GM18517 (cell line): Measurements from ENCODE around the gene GPRC5D.
A peak's percentile ranks its signal among the peaks of the same experiment; 100 is the strongest.

Experiments used
- ATAC-seq: cut with Tn5 transposase; IDR thresholded peaks from one replicate; pipeline ENCODE4 v1.9.1; 2021; ENCODE audit warnings: mild to moderate bottlenecking, moderate library complexity; ENCODE audit not compliant: unreplicated experiment

GPRC5D gene

DNA sequence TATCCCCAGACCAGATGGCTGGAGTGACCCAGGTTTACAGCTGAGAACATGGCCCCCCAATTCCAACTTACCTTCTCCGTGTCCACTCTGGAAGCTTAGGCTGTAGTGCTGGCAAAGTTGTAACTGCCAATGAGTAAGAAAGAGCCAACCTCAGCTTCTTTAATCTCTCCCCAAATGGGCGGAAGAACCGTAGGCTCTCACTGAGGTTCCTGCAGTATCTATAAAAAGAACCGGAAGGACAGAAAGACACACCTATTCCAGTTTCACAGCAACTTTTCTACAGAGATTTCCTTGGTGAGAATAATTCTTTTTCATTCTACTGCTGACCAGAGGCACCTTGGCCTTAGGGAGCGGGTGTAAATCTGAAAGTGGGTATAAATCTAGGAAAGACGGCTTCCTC is at the start of gene GPRC5D:
GPRC5D (minus strand) TSS at position 135 of the 400 bp plus-strand sequence. CDS start 1,786 bp downstream, outside the sequence.
- ATAC-seq, result no peak

DNA sequence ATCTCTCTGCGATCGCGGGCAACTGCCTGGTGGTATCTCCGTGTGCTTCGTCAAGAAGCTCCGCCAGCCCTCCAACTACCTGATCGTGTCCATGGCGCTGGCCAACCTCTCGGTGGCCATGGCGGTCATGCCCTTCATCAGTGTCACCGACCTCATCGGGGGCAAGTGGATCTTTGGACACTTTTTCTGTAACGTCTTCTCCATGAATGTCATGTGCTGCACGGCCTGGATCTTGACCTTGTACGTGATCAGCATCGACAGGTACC is 49.7 kb upstream of the GPRC5D start:
- no peak for ATAC-seq

DNA sequence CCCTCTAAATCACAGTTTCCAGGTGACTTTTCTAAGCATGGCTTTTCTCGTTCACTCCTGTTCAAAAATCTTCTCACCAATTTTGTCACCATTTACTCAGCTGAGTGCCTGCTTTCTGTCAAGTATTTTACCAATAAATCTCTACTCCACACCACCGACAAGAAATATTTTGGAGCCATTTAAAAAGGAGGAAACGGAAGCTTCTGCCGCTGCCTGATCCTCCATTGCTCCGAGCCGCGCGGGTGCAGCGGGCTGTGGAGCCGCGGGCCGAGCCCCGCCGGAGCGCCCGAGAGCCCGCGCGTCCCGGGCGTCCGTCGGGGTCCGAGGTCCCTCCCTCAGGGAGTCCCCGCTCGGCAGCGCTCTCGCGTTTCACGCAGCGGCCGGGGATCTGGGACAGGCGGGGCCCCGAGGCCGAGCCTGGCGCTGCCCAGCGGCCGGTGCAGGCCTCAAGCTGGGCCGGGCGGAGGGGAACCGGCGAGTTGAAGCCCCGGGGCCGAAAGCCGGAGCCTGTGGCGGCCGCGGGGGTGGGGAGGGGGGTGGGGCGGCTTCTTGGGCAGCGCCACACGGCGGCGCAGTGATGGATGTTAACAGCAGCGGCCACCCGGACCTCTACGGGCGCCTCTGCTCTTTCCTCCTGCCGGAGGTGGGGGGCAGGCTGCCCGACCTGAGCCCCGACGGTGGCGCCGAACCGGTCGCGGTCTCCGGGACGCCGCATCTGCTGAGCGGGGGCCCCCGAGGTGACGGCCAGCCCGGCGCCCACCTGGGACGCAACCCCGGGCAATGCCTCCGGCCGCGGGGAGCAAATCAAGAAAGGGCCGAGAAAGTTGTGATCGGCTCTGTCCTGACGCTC is 49.2 kb upstream of the GPRC5D start:
- ATAC-seq, result peak; percentile 24

DNA sequence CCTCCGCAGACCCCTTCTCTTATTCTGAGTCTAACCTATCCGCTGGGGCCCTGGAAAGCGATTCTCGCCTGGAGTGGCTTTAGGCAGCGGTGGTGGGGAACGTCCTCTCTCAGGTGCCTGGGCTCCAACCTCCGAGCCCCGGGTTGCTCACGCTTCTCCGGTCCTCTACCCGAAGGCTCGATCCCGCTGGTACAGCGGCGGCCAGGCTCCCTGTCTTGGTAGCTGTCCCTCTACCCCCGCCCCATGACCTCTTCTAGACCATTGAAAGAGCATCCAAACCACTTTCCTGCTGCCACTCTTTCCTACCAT is 48.6 kb upstream of the GPRC5D start:
- ATAC-seq, result peak; percentile 42

DNA sequence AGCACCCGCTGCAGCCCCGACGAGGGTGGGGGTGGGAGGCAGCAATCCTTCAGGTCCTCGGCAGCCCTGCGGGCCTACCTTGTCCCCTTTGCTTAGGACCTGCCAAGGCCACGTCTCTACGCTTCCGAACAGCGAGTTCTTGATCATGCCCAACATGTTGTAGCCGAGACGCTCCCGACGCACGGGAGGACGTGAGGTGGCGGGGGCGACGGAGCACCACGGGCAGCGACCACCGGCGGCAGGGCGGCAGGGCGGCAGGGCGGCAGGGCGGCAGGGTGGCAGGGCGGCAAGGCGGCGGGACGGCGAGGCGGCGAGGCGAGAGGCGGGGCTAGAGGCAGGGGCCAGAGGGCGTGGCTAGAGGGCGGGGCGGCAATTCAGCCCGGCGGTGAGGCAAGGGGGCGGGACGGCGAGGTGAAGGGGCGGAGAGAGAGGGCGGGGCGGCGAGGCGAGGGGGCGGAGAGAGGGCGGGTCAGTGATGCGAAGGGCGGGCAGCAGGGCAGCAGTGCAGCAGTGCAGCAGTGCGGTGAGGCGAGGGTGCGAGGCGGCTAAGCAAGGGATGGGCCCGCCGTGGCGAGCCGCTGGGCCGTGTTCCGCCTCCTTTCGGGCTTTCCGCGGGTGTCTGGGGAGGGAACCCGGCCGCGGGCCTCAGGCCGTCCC is 48.1 kb upstream of the GPRC5D start, which contains the start of gene HEBP1:
HEBP1 (minus strand) TSS at position 307 of the 657 bp plus-strand sequence; CDS start at position 156, 151 bp downstream.
- peak; percentile 65 for ATAC-seq

DNA sequence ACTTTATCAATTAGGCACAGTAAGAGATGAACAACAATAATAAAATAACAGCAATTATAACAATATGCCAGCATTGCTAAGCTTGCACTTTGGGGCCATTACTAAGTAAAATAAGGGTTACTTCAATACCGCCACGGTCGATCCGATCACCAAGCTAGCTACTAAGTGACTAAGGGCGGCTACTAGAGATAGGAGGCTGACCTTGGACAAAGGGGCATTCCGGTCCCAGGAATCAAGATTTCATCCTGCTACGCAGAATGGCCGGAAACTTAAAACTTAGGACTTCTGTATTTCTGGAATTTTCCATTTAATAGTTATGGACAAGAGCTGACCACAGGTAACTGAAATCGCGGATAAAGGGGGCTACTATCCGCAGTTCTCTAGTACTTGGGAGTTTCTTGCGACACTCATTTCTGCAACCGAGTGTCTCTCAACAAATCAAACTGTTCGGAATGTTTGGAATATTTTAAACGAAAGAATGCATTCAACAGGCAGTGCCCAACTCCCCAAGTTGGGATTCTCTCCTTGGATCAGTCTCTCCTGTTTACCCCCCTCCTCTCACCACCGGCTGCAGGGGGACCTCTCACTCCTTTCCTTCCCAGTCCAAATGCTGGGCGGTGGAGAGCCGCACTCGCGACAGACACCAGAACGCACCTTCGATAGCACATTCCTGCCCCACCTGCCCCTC is 47.4 kb upstream of the GPRC5D start:
- ATAC-seq, result no peak

DNA sequence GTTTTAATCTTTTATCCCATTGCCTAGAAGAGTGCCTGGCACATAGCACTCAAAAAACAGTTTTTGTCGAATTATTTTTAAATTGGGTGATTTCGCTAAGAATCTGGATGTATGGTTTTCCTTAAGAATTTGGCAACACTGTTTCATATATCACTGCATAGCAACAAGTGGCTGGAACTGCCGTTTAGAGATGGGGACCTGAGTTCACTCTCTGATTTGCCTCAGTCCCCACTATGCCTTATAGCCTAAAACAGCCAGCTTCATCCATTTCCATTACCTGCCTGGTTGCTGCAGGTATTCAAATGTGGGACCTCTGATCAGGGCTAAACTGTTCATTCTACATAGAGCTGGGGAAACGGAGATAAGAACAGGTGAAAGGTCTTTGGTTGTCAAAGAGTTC is 46.3 kb upstream of the GPRC5D start:
- ATAC-seq, result no peak

DNA sequence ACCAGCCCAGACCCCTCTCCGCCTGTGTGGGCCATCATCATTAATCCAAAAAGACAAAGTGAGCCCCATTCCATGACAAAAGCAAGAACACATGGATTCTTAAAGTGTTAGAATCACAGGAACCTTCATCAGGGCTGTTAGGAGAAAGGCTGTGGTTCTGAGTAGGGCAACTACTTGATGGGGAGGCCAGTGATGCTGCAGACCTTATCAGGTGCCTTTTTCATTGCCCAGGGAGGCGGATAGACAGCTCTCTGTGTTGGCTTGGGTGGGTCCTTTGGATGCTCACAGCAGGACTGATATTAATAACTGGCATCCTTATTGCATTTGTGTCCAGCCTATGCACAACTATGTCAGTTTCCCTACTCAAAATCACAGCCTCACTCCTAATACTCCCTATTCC is 45.8 kb upstream of the GPRC5D start:
- ATAC-seq, result no peak

DNA sequence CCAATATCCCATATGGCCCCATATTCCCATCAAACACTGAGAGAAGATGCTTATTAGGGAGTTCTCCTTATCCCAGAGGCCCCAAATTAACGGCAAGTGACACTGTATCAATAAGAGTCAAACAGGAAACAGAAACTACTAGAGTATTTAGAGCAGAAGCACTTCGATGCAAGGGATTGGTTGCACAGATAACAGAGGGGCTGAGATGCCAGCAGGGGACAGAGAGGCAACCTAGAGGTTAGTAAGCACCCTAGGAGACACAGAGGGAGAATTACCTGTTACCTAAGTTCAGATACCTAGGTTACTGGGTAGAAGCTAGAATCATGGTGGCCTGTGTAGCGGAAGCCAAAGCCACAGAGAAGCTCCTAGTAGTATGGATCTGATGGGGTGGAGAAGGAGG is 45.2 kb upstream of the GPRC5D start:
- ATAC-seq, result no peak

DNA sequence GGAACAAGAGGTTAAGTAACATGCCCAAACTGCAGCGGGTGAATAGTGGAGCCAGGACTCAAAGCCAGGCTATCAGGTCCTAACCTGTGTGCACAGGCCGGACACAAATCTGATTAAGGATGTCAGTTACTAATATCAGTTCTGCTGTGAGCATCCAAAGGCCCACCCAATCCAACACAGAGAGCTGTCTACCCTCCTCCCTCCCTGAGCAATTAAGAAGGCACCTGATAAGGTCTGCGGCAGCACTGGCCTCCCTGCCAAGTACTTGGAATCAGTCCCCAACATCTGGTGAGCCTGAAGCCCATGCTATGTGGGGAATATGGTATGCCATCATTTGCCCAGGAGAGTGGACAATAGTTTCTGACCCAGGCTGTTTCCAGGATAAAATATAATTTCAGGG is 44.2 kb upstream of the GPRC5D start:
- no peak for ATAC-seq

DNA sequence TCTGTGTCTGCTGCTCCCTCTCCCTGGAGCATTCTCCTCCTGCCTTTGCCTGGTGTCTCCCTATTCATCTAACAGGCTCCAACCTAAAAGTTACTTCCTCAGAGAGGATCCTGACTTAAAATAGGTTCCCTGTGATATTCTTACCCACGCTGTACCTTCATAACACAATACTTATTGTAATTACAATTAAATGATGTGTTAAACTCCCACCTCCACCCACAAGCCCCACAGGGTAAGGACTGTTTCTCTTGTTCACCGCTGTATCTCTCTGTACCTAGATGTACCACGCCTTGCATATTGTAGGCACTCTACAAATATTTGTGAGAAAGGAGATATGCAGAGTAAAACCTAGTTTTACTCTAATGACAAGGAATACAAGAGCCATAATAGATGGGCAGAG is 43.1 kb upstream of the GPRC5D start:
- ATAC-seq, result no peak

DNA sequence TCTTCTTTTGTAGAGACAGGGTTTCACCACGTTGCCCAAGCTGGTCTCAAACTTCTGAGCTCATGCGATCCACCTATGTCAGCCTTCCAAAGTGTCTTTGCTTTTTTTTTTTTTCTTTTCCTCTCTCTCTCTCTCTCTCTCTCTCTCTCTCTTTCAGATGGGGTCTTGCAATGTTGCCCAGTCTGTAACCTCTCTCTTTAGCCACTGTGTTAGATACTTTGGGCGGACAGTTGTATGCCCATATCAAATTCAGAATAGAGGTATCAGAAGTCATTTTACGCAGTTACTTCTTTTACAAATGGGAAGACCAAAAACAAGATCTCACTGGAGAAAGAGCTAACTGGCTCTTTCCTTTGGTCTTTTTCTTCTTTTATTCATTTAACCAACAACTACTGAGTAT is 41.4 kb upstream of the GPRC5D start:
- ATAC-seq, result no peak

DNA sequence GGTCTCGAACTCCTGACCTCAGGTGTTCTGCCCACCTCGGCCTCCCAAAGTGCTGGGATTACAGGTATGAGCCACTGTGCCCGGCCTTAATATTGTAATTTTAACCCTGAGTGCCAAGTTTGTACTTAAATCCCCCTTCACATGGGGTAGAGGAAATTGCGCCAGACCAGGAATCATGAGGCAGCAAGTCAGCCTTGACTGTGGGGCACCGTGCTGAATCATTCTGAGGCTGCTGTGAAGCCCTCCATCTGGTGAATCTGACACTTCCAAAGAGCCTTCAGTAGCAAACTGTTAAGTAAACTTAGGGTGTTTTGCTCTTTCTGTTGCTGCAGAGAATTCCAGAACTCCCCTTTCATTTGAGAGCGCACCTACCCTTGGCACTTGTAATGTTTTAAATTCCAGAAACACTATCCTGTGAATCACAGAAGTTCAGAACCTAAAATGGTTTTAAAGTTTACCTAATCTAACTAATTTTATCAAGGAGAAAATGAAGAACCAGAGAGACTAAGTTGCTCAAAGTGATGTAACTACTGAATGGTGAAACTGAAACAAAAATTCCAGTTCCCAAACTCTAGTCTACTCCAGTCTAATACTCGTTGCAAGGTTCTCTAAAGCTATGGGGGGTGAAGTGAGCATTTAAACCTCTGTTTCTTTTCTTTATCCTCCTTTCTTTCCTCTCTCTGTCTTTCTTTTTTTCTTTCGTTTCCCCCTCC is 40.6 kb upstream of the GPRC5D start:
- ATAC-seq, result no peak

DNA sequence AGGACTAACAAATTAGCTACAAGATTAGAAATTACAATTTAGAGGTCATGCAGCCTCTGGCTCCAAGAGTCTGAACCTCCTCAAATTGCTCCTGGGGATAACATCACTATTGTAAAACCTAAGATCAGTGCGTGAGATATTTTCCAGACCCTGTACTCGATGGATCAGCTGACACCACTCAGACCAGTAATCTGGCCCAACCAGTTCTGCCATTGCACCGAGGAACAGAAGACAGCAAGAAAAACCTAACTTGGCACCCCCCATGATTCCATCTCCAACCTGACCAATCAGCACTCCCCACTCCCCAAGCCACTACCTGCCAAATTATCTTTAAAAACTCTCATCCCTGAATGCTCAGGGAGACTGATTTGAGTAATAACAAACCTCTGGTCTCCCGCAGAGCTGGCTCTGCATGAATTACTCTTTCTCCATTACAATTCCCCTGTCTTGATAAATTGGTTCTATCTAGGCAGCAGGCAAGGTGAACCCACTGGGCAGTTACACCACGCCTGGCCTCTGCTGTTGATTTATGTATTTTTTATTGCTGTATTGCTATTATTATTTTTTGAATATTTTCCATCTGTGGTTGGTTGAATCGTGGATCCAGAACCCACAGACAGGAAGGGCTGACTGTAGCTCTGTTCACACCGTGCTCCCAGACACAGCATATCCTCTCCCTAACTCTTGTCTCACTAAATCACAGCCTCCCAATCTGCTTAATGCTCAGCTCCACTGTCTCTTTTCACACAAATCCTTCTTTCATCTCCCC is 38.9 kb upstream of the GPRC5D start:
- no peak for ATAC-seq

DNA sequence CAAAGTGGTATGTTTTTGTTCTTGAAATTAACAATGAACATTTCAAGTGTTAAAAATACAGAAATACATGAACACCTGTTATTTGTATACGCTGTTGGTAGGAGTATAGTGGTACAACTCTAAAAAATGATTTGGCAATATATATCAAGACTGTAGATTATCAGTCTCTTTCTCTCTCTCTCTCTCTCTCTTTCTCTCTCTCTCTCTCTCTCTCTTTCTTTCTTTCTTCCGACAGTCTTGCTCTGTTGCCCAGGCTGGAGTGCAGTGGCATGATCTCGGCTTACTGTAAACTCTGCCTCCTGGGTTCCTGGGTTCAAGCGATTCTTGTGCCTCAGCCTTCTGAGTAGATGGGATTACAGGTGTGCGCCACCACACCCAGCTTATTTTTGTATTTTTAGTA is 35.5 kb upstream of the GPRC5D start:
- ATAC-seq, result no peak

DNA sequence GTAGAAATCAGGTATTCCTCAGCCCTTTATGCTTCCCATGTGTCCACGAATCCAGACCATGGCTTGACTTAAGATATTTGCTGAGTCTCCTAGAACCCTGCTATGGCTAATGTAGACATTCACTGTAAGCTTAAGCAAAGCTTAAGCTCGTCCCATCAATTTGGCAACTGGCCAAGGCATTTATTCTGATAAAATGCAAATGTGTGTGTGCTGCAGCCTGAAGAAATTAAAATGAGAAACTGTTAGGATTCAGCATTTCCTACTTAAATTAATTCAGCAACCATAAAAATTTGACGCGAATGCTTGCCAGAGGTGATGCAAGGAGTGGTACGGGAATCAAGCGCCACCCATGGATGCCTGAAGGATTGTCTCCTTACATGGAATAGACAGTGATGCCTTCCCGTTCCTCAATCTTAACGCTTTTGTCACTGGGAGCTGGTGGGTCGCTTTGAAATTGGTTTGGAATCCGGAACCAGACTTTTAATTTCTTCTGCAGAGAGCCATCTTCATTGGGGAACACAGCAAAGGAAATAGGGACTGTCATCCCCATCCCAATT is 34.9 kb upstream of the GPRC5D start:
- ATAC-seq, result no peak

DNA sequence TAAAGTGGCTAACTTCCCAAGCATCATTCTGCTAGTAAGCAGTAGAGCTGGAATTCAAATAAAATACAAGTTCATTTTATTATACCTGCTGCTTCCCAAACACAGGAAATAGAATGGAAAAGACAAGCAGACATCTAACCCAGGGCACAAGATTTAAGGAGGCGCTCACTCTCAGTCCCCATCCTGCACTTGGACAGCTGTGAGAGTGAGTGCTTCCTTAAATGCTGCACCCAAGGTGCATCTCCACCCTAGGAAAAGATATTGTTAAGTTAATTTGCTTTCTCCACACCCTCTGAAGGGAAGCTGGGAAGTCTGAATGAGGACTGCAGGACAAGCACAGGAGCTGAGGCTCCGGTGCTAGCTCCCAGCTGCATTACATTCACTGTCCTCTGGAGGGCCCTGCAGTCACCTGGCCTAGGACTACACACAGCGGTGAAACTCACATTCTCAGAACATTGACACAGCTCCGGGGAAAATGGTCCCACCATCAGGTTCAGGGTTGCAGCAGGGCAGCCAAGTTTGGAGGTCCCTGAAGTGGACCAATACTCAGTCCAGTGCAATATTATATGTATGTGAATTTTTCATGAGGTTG is 33.9 kb upstream of the GPRC5D start:
- ATAC-seq, result no peak

DNA sequence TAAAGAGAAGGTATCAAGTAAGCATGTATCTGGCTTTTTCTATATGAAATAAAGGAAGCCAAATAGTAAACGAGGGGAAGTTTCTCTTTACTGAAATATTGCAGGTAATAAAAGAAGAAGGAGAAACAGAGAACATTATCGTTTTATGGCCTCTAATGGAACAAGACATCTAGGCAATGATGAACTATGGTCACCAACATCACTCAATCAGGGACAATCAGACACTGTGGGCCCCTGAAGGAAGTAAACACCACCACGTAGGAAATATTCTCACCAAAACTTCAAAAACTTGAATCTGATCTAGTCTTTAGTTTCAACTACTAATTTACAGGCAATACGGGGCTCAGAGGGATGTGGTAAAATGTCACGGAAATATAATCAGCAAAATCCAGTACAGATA is 32.2 kb upstream of the GPRC5D start:
- no peak for ATAC-seq

DNA sequence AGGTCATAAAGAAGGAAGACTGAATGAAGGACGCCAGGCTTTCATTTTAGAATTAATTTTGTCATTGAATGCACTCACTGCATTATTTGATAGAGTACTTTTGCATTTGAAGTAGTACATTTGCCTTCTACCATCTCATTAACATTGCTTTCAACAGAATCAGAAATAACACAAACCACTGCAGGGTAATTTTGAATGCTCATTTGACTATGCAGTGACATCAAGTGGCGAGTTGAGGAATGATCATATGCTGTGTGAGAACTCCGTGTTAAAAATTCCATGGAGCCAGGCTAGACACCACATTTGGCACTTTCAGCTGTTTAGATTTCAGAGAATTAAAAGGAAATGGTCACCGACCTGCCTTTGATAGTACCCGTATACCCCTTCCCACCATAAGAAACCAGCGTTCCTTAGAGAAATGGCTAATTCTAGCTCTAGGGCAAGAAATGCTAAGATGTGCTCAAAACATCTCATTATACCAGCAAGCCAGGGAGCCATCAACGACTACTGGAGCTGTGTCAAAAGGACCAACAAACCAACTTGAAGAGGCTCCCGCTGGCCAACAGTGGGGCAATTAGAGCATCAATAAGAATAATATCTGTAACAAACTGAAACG is 31.6 kb upstream of the GPRC5D start:
- no peak for ATAC-seq

DNA sequence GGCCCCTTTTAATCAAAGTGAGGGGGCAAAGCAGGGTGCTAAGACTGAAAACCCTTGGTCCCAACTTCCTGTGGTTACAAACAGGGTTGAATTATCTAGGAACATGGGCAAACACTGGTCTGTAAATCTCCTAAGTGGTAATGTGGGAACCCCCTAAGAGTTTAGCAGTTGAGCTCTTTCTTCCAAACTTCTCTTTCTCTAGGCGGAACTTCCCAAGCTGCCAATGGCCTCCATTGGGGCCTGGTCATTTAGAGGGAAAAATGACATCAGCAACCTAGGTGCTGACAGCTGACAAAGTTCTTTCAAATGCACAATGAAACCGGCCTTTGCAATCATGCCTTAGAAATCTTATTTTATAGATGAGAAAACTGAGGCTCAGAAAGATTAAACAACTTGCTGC is 30.4 kb upstream of the GPRC5D start:
- ATAC-seq, result no peak
